Measurements from ENCODE around the gene PALMD. TPM values are rescaled to one million over a fixed set of nuclear protein-coding genes. Genes with fewer than 3 reads are reported as not detected.
A peak's percentile ranks its signal among the peaks of the same experiment; 100 is the strongest.

Gene PALMD
- total RNA-seq, 4 donors from 2014 or later: 27.1 to 39.2 (median 31.3) TPM

GRCh38 chr1:99634971-99635624, 10.8 kb upstream of the PALMD start:
- 62 to 73% methylated on average over 3 of the region's 3 CpGs for WGBS, 2 donors
- H3K4me3 ChIP-seq: no peak overlapping the region
- no peak overlapping the region for H3K27ac ChIP-seq
- no peaks in the 10 kb centered on the region for H3K36me3 ChIP-seq
- no peak for TF ChIP-seq CTCF (IDR thresholded peaks at IDR 0.05)
- no peak for TF ChIP-seq POLR2A (IDR thresholded peaks at IDR 0.05)
- H3K27me3 ChIP-seq: no peaks in the 10 kb centered on the region
- intact Hi-C loops (cut with DNase I): no loop called here
- no peak for DNase-seq
- no peaks in the 10 kb centered on the region for H3K4me1 ChIP-seq
- no peaks in the 10 kb centered on the region for H3K9me3 ChIP-seq

- intact Hi-C loops (cut with DNase I): no loop called here
- no peak overlapping the region for H3K4me3 ChIP-seq
- TF ChIP-seq CTCF (IDR thresholded peaks at IDR 0.05) (no peak), POLR2A (IDR thresholded peaks at IDR 0.05) (no peak)
- H3K27ac ChIP-seq: no peak overlapping the region
- 76 to 85% methylated on average over 2 of the region's 2 CpGs for WGBS, 2 donors
- H3K9me3 ChIP-seq: no peaks in the 10 kb centered on the region
- no peaks in the 10 kb centered on the region for H3K4me1 ChIP-seq
- H3K27me3 ChIP-seq: no peaks in the 10 kb centered on the region
- no peaks in the 10 kb centered on the region for H3K36me3 ChIP-seq
- DNase-seq: no peak
Observed at GRCh38 chr1:99635664-99636063, 10.2 kb upstream of the PALMD start.

GRCh38 chr1:99636647-99637175, 9.2 kb upstream of the PALMD start:
- no peak for DNase-seq
- TF ChIP-seq CTCF (IDR thresholded peaks at IDR 0.05) (no peak), POLR2A (IDR thresholded peaks at IDR 0.05) (no peak)
- intact Hi-C loops (cut with DNase I): no loop called here
- Histone ChIP-seq H3K27me3 (no peaks in the 10 kb centered on the region), H3K27ac (no peak overlapping the region), H3K4me3 (no peak overlapping the region), H3K36me3 (no peaks in the 10 kb centered on the region), H3K4me1 (no peaks in the 10 kb centered on the region), H3K9me3 (no peaks in the 10 kb centered on the region)
- WGBS, 2 donors: 59 to 76% methylated on average over 2 of the region's 2 CpGs

GRCh38 chr1:99638853-99639252, 7.1 kb upstream of the PALMD start:
- H3K27me3 ChIP-seq: no peaks in the 10 kb centered on the region
- H3K4me3 ChIP-seq: no peak overlapping the region
- peaks cover 0 to 2% (median 0%) of the 10 kb centered on the region in 3 donors for H3K4me1 ChIP-seq
- TF ChIP-seq CTCF (IDR thresholded peaks at IDR 0.05) (no peak), POLR2A (IDR thresholded peaks at IDR 0.05) (no peak)
- H3K36me3 ChIP-seq: no peaks in the 10 kb centered on the region
- intact Hi-C loops (cut with DNase I): no loop called here
- no peak for DNase-seq
- 52 to 87% methylated on average over 3 of the region's 3 CpGs for WGBS, 2 donors
- no peaks in the 10 kb centered on the region for H3K9me3 ChIP-seq
- H3K27ac ChIP-seq: peak overlapping the region in 1 of 4 donors; percentile 17

- peak overlapping the region in 1 of 4 donors; percentile 17 for H3K27ac ChIP-seq
- no peak for DNase-seq
- peaks cover 0 to 8% (median under 1%) of the 10 kb centered on the region in 3 donors for H3K4me1 ChIP-seq
Observed at GRCh38 chr1:99639408-99639807, 6.5 kb upstream of the PALMD start.

More at GRCh38 chr1:99639408-99639807, 6.5 kb upstream of the PALMD start:
- intact Hi-C loops (cut with DNase I): no loop called here
- H3K9me3 ChIP-seq: no peaks in the 10 kb centered on the region
- H3K36me3 ChIP-seq: no peaks in the 10 kb centered on the region
- H3K27me3 ChIP-seq: no peaks in the 10 kb centered on the region
- H3K4me3 ChIP-seq: no peak overlapping the region
- TF ChIP-seq POLR2A (IDR thresholded peaks at IDR 0.05) (no peak), CTCF (IDR thresholded peaks at IDR 0.05) (no peak)
